GM18502 (cell line): ENCODE results near the gene KRT34.

Experiments used
- ATAC-seq: cut with Tn5 transposase; IDR thresholded peaks from one replicate; pipeline ENCODE4 v1.9.1; 2021; ENCODE audit warnings: mild to moderate bottlenecking; ENCODE audit not compliant: unreplicated experiment, poor library complexity

KRT34 gene

GRCh38 chr17:41334385-41335305 lies 47.5 kb downstream of the KRT34 start:
- ATAC-seq, result no peak

- ATAC-seq, result no peak
Measured at GRCh38 chr17:41333836-41334235, 48.3 kb downstream of the KRT34 start.

GRCh38 chr17:41333098-41333497 lies 49.0 kb downstream of the KRT34 start:
- no peak for ATAC-seq

GRCh38 chr17:41332239-41332638 lies 49.9 kb downstream of the KRT34 start:
- ATAC-seq, result no peak

- ATAC-seq, result no peak
Measured at GRCh38 chr17:41331606-41332005, 50.5 kb downstream of the KRT34 start.

- ATAC-seq, result no peak
Measured at GRCh38 chr17:41329279-41329948, 52.7 kb downstream of the KRT34 start.

- no peak for ATAC-seq
Measured at GRCh38 chr17:41328207-41328606, 53.9 kb downstream of the KRT34 start.
